ENCODE results near the gene RTN4IP1.

Gene RTN4IP1

GRCh38 chr6:106535012-106535411 lies 94.3 kb downstream of the RTN4IP1 start:
- no peak for DNase-seq
- in situ Hi-C loops (cut with HindIII; ENCODE audit: low pct_ligation_motif_present, low pct_unique_long_range_greater_than_20kb, low sequenced_read_pairs) = no loop called here

DNA sequence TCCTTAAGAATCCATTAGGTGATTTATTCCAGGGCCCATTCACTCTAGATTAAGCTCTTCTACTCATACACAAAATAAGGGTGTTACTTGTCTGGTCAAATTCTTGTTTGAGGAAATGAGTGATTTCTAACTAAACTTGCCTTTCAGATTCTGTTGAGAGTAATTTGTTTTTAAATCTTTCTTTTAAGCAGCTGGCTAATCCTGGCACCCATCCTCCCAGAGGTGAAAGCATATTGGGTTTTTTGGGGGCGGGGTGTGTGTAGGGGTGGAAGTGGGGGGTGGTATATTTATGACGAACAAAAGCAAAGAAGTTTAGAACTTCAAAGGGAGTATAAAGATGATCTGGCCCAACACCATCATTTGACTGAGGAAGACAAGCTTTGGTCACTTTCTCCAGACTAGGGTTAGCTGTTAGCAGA lies 94.7 kb downstream of the RTN4IP1 start:
- no peak for DNase-seq
- in situ Hi-C loops (cut with HindIII; ENCODE audit: low pct_ligation_motif_present, low pct_unique_long_range_greater_than_20kb, low sequenced_read_pairs) = no loop called here

GRCh38 chr6:106534004-106534403 lies 95.3 kb downstream of the RTN4IP1 start:
- no peak for DNase-seq
- in situ Hi-C loops (cut with HindIII; ENCODE audit: low pct_ligation_motif_present, low pct_unique_long_range_greater_than_20kb, low sequenced_read_pairs) = no loop called here

DNA sequence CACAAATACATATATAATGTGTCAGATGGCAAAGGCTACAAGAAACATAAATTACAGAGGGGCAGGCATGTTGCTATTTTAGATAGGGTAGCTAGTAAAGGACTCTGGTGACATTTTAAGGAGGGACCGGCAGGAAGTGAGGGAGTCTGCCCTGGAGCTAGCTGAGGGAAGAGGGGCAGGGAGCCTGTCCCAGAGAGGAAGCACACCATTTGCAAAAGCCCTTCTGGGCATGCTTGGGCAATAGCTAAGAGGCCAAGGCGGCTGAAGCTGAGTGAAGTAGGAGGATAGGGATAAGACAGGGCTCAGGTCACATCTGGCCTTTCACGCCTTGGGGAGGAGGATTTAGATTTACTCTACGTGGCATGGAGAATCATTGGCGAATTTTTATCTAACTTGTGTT lies 96.2 kb downstream of the RTN4IP1 start:
- in situ Hi-C loops (cut with HindIII; ENCODE audit: low pct_ligation_motif_present, low pct_unique_long_range_greater_than_20kb, low sequenced_read_pairs) = no loop called here
- DNase-seq = no peak

- in situ Hi-C loops (cut with HindIII; ENCODE audit: low pct_ligation_motif_present, low pct_unique_long_range_greater_than_20kb, low sequenced_read_pairs) = no loop called here
- DNase-seq = no peak
Measured at GRCh38 chr6:106530502-106530901, 98.8 kb downstream of the RTN4IP1 start.

DNA sequence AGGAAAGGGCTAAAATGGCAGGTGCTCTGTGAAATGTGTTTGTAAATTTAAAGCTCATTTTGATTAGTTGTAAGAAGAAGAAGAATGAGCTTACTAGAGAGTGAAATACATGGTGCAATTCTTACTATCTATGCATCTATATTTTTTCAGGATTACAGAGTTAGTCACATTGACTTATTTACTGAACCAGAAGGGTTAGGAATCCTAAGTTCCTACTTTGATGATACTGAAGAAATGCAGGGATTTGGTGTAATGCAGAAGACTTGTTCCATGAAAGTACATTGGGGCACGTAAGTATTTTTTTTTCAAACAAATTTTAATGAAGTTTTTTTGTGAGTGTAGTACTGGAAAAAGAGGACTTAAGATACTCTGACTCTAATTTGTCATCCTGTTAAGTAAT lies 99.3 kb downstream of the RTN4IP1 start:
- DNase-seq = no peak
- in situ Hi-C loops (cut with HindIII; ENCODE audit: low pct_ligation_motif_present, low pct_unique_long_range_greater_than_20kb, low sequenced_read_pairs) = no loop called here

DNA sequence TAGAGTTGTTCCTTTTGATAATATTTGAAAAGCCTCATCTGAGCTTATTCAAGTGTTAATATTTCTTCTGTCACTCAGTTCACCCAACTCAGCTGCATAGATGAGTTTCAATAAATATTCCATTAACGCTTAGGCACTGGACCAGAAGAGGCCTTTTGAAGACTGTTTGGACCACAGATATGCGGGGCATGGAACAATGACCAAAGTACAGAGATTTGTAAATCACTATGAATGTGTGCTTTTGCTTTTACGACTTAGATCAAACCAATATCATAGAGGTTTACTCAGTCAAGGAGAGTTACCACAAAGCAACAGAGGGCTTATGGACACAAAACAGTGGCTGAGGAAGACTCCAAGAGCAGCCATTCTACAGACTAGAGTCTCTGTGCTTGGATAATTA lies 99.9 kb downstream of the RTN4IP1 start:
- DNase-seq = no peak
- in situ Hi-C loops (cut with HindIII; ENCODE audit: low pct_ligation_motif_present, low pct_unique_long_range_greater_than_20kb, low sequenced_read_pairs) = no loop called here

DNA sequence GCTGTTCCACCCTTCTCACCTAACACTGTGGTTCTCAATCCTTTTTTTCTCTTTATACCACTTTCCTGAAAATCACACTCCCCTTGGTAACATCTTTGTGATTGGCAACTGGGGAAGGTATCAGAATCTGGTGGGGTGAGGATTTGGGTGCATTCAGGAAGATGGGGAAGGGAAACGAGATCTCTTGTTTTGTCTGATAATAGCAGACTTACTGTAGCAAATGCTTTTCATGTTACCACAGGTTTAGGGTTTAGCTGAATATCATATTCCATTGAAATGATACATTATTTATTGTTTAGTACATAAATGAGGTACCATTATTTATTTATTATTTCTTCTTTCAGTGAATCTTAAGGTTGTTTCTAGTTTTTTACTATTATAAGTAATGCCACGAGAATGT lies 100.8 kb downstream of the RTN4IP1 start:
- in situ Hi-C loops (cut with HindIII; ENCODE audit: low pct_ligation_motif_present, low pct_unique_long_range_greater_than_20kb, low sequenced_read_pairs) = no loop called here
- DNase-seq = no peak

DNA sequence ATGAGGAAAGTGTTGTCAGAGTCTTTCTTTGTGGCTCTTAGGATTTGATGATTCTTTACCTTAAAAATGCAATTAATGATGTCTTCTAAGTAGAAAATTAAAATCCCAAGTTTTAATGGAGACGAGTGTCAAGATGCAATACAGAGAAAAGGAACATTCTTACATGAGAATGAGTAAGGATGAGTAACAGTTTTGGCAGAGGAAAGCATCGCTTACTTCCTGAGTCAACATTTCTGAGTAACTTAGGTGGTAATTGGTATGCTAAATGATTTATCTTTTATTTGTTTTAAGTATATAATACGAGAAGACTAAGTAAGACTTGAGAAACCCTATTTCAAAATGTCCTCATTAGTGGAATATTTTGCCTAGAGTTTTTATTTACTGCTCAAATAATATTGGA lies 101.3 kb downstream of the RTN4IP1 start:
- DNase-seq = peak; percentile 86
- in situ Hi-C loops (cut with HindIII; ENCODE audit: low pct_ligation_motif_present, low pct_unique_long_range_greater_than_20kb, low sequenced_read_pairs) = no loop called here

DNA sequence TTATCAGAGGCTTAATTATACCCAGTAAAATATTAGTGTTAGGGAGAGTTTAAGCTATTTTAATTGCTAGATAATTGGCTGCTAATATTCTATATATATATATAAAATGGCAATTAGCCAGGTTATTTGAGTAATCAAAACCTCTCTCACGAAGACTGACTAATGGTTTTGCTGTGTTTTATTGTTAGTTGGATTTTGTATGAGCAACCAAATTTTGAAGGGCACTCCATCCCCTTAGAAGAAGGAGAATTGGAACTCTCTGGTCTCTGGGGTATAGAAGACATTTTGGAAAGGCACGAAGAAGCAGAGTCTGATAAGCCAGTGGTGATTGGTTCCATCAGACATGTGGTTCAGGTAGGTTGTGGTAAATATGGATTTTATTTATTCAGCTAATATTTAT lies 102.2 kb downstream of the RTN4IP1 start:
- in situ Hi-C loops (cut with HindIII; ENCODE audit: low pct_ligation_motif_present, low pct_unique_long_range_greater_than_20kb, low sequenced_read_pairs) = no loop called here
- no peak for DNase-seq

DNA sequence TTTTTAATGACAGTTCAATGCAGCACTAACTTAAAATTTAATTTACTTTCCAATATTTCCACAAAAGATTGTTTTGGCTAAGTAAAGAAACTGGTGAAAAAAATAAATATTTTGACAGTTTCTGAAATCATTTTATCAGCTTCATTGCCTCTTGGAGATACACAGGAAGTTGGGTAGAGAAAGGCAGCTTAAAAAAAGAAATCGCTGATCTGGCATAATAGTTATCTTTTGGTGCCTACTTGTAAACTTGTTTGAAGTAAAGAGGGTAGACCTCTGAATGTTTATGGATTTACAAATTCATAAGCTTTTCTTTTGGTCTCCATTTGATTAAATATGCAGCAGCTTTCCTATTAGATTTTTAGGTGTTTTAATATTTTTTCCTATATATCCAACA lies 103.4 kb downstream of the RTN4IP1 start:
- in situ Hi-C loops (cut with HindIII; ENCODE audit: low pct_ligation_motif_present, low pct_unique_long_range_greater_than_20kb, low sequenced_read_pairs) = no loop called here
- peak; percentile 44 for DNase-seq

DNA sequence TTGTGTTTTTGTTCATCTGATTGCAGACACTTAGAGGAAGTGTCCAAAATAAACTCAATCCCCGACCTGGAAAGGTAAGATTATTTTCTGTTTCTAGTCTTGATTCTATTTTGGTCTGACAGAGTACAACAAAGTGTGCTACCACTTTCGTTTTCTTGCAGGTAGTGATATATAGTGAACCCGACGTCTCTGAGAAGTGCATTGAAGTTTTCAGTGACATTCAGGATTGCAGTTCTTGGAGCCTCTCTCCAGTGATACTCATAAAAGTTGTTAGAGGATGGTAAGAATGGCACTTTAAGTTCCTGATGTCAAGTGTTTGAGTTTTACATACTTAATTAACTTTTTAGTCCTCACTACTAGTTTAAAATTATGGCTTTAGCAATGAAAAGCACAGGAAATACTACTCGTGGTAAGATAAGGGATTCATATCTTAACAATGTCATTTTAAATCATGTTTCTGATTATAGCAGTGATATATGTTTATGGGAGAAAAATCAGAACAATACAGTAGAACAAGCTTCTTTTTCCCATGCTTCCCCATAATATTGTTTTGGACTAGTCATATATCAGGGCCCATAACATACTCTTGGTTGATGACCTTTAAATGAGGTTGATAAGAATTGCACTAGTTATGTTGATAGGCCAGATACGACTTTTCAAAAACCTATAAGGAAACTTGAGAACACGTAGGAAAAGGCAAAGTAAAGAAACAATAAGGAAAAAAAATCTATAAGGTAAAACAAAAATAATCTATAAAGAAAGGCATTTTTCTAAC lies 104.0 kb downstream of the RTN4IP1 start:
- in situ Hi-C loops (cut with HindIII; ENCODE audit: low pct_ligation_motif_present, low pct_unique_long_range_greater_than_20kb, low sequenced_read_pairs) = no loop called here
- DNase-seq = peak; percentile 52

DNA sequence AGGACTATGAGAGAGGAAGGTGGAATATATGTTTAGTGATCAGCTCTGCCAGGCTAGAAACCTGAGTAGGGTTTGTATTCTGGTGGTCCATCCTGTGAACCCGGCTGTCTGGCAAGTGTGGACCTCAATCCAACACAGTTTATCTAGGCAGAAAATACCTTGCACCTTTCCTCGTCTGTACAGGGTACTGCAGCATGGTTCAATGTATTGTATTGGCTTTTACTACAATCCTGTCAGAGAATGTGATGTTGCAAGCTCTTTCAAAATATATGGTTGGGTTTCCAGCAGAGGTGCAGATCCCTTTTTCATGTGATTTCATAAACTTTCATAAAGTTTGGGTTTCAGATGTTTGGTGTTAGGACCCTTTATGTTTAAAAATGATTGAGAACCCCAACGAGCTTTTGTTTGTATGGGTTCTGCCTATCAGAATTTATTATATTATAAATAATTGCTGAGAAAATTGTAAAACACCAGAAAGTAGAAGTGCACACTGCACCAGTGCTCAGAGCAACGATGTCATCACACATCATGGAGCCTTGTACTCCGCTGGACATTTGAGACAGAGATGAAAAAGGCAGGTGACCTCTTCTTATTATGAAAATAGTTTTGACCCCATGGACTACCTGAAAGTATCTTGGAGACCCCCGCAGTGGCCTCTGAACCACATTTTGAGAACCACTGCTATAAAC lies 106.6 kb downstream of the RTN4IP1 start:
- in situ Hi-C loops (cut with HindIII; ENCODE audit: low pct_ligation_motif_present, low pct_unique_long_range_greater_than_20kb, low sequenced_read_pairs) = no loop called here

More for the DNA sequence above, 106.6 kb downstream of the RTN4IP1 start:
- no peak for DNase-seq

Data from ACHN (cell line).